HepG2 (cell line): ENCODE results near the gene LYST. TPM values are rescaled to one million over a fixed set of nuclear protein-coding genes. Genes with fewer than 3 reads are reported as not detected.

Experiments used
- ATAC-seq: fragments of 200-7000 bp; cut with Tn5 transposase; 3 replicates; pipeline ENCODE4 v1.9.1; 2020; ENCODE audit warnings: mild to moderate bottlenecking, moderate library complexity
- BruUV-seq: library from RNA; stranded (reverse); fragments of 400-500 nt; replicated peaks from 2 replicates; lab custom pipeline; 2021; lab: Mats Ljungman, UMichigan
- CTCF ChIA-PET: fragments of 300-600 bp; formaldehyde crosslinking; extraction: SDS; loops from one replicate; lab custom pipeline; 2021; ENCODE audit warnings: low total read pairs, inconsistent platforms, low intra/inter-chr PET ratio; lab: Yijun Ruan, JAX
- POLR2A ChIA-PET: fragments of 350-600 bp; sonication (Branson Sonifier 250); formaldehyde crosslinking; loops from one replicate; lab custom pipeline; 2020; ENCODE audit warnings: antibody characterized with exemption, inconsistent platforms; lab: Yijun Ruan, JAX
- DNase-seq: peaks from one replicate; pipeline ENCODE4 v3.0.0-alpha.2; 2015; ENCODE audit warnings: low spot score
- FAIRE-seq: peaks from 3 replicates; lab custom pipeline; 2011; peaks lifted over from hg19 to GRCh38; lab: Jason Lieb, UNC
- H2AFZ ChIP-seq: one replicate; pipeline ENCODE4 v1.6.1; 2011; ENCODE audit warnings: low read length, inconsistent platforms
- H3K27ac ChIP-seq: fragments of 300-600 bp; 3 replicates; pipeline ENCODE4 v1.8.0; 2011; ENCODE audit warnings: mixed run types, mild to moderate bottlenecking, mixed read lengths, low read length, inconsistent platforms; ENCODE audit not compliant: insufficient read depth; ENCODE audit errors: extremely low read length
- H3K27me3 ChIP-seq, 2 experiments: fragments of 200-600 bp in 1 of 2; 2 replicates in 1 of 2; 3 replicates in 1 of 2; pipeline versions ENCODE4 v1.6.0 to v1.8.0; 2011; ENCODE audit warnings: low read length in 2 of 2, mild to moderate bottlenecking in 2 of 2, moderate library complexity in 2 of 2, inconsistent platforms in 1 of 2; ENCODE audit not compliant: insufficient read depth in 2 of 2, control insufficient read depth in 1 of 2
- H3K36me3 ChIP-seq, 2 experiments: fragments of 200-600 bp in 1 of 2; replicated peaks in 1 of 2; 2 replicates in 1 of 2; 3 replicates in 1 of 2; pipeline versions ENCODE4 v1.5.1 to v1.8.0; 2011; ENCODE audit warnings: low read length in 2 of 2, inconsistent platforms in 1 of 2; ENCODE audit not compliant: insufficient read depth in 2 of 2, control insufficient read depth in 1 of 2
- H3K4me1 ChIP-seq: 2 replicates; pipeline ENCODE4 v1.5.1; 2012; ENCODE audit warnings: low read length, inconsistent platforms; ENCODE audit not compliant: insufficient read depth
- H3K4me2 ChIP-seq: 2 replicates; pipeline ENCODE4 v1.6.0; 2011; ENCODE audit warnings: low read depth, low read length, inconsistent platforms
- H3K4me3 ChIP-seq, 3 experiments: fragments of 200-600 bp in 1 of 3; sonication (generic), shearing (Covaris generic) in 1 of 3; replicated peaks in 1 of 3; 2 replicates each; pipeline ENCODE4 v1.5.1; 2011 to 2016; ENCODE audit warnings: low read length in 3 of 3, inconsistent platforms in 2 of 3, low read depth in 2 of 3, mild to moderate bottlenecking in 2 of 3, control low read depth in 1 of 3, mixed read lengths in 1 of 3; ENCODE audit not compliant: insufficient read depth in 1 of 3
- H3K79me2 ChIP-seq: one replicate; pipeline ENCODE4 v1.6.1; 2011; ENCODE audit warnings: low read length, inconsistent platforms; ENCODE audit not compliant: insufficient read depth
- H3K9ac ChIP-seq: 2 replicates; pipeline ENCODE4 v1.6.0; 2011; ENCODE audit warnings: mild to moderate bottlenecking, low read depth, low read length, inconsistent platforms; ENCODE audit not compliant: insufficient read depth
- H3K9me3 ChIP-seq: 2 replicates; pipeline ENCODE4 v1.5.1; 2012; ENCODE audit warnings: mild to moderate bottlenecking, low read length
- H4K20me1 ChIP-seq: 2 replicates; pipeline ENCODE4 v1.6.0; 2011; ENCODE audit warnings: inconsistent platforms, mild to moderate bottlenecking, low read length, moderate library complexity; ENCODE audit not compliant: insufficient read depth
- HNF4A ChIP-seq: sonication (generic); formaldehyde crosslinking; IDR thresholded peaks from 2 replicates; pipeline ENCODE4 v1.4.0; 2020; ENCODE audit warnings: missing genetic modification reagents
- KDM6A ChIP-seq: IDR thresholded peaks from 2 replicates; pipeline ENCODE4 v1.6.1; 2016; ENCODE audit warnings: low read depth
- PBX2 ChIP-seq: IDR thresholded peaks from 2 replicates; pipeline ENCODE4 v1.6.1; 2016; ENCODE audit warnings: control low read depth
- PLRG1 ChIP-seq: fragments of 450-650 bp; conservative IDR thresholded peaks from 2 replicates; pipeline ENCODE4 v1.6.1; 2016
- RARA ChIP-seq: IDR thresholded peaks from 2 replicates; pipeline ENCODE4 v1.6.1; 2016; ENCODE audit warnings: missing genetic modification reagents, missing compliant biosample characterization
- RBM22 ChIP-seq: fragments of 200-400 bp; formaldehyde crosslinking; optimal IDR thresholded peaks from 2 replicates; pipeline ENCODE3; 2017; ENCODE audit warnings: mild to moderate bottlenecking, low read length, moderate library complexity
- SMARCC2 ChIP-seq: fragments of 450-650 bp; IDR thresholded peaks from 2 replicates; pipeline ENCODE4 v1.6.1; 2017; ENCODE audit warnings: antibody characterized with exemption, mild to moderate bottlenecking
- ZBTB26 ChIP-seq: IDR thresholded peaks from 2 replicates; pipeline ENCODE4 v1.6.1; 2016; ENCODE audit warnings: missing compliant biosample characterization, missing genetic modification reagents, borderline replicate concordance
- ZFP91 ChIP-seq: sonication (generic); formaldehyde crosslinking; IDR thresholded peaks from 2 replicates; pipeline ENCODE4 v1.9.0; 2022; ENCODE audit warnings: missing genetic modification reagents, mild to moderate bottlenecking, borderline replicate concordance
- ZNF468 ChIP-seq: sonication (generic); formaldehyde crosslinking; IDR thresholded peaks from 2 replicates; pipeline ENCODE4 v1.8.0; 2022; ENCODE audit warnings: mild to moderate bottlenecking, moderate library complexity, missing genetic modification reagents
- ZNF670 ChIP-seq: sonication (generic); formaldehyde crosslinking; IDR thresholded peaks from 2 replicates; pipeline ENCODE4 v1.8.0; 2022; ENCODE audit warnings: mild to moderate bottlenecking, missing genetic modification reagents, borderline replicate concordance
- ZNF749 ChIP-seq: sonication (generic); formaldehyde crosslinking; IDR thresholded peaks from 2 replicates; pipeline ENCODE4 v1.8.0; 2022; ENCODE audit warnings: mild to moderate bottlenecking, missing genetic modification reagents, moderate library complexity, borderline replicate concordance
- WGBS: methylation state at CpG from one replicate; pipeline ENCODE4 v1.1.6; 2017; ENCODE audit warnings: low lambda C conversion rate; 5-methylcytosine and 5-hydroxymethylcytosine counted together
- in situ Hi-C: cut with HindIII; loops from 2 replicates; pipeline ENCODE4 v1.10.0; 2017; ENCODE audit warnings: low pct_unique_long_range_greater_than_20kb; ENCODE audit not compliant: extremely low pct_ligation_motif_present
- intact Hi-C: fragments of 100-400 bp; cut with micrococcal nuclease; formaldehyde crosslinking; loops from one replicate; pipeline ENCODE4 v1.10.0; 2022; ENCODE audit not compliant: unreplicated experiment
- polyA plus RNA-seq, 8 experiments: library from polyadenylated mRNA; depleted of rRNA in 3 of 8; stranded (reverse) in 7 of 8; unstranded in 1 of 8; fragments of >200 nt; fragmentation: Illumina TruSeq in 4 of 8; extraction: Trizol in 4 of 8; gene quantifications; 2 replicates each; pipeline versions ENCODE4 v1.2.1 to v1.2.3, GENCODE V29; 2011 to 2016; ENCODE audit warnings: low read depth in 4 of 8, missing spikeins in 1 of 8, mixed read lengths in 1 of 8; ENCODE audit not compliant: insufficient read depth in 1 of 8
- total RNA-seq, 5 experiments: library from RNA; depleted of rRNA; stranded (reverse); fragments of >200 nt; fragmentation: Illumina TruSeq; extraction: Trizol; gene quantifications; 2 replicates each; pipeline ENCODE4 v1.2.3, GENCODE V29; 2016; ENCODE audit warnings: low read depth in 1 of 5

Gene LYST
- total and polyA plus RNA-seq, 2 of the 13 experiments (the other 11 are each of a cell fraction or from before 2014, with no cell fraction given) = 0.91 to 2.5 TPM

- in situ Hi-C loops = no loop called here
Measured at GRCh38 chr1:235878082-235878811, 11.5 kb upstream of the LYST start.

More at GRCh38 chr1:235878082-235878811, 11.5 kb upstream of the LYST start:
- Histone ChIP-seq H3K79me2 (no peaks in the 10 kb centered on the region), H3K4me3 (no peak overlapping the region), H3K9ac (no peak overlapping the region), H3K36me3 (no peaks in the 10 kb centered on the region), H3K9me3 (no peaks in the 10 kb centered on the region), H3K4me1 (0 out of 2 replicates have a peak, but pooled peaks cover 8% of the 10 kb centered on the region), H3K4me2 (no peak overlapping the region), H3K27ac (no peak overlapping the region), H2AFZ (no peak overlapping the region), H3K27me3 (no peaks in the 10 kb centered on the region; a peak in 1 of 5 replicates), H4K20me1 (no peaks in the 10 kb centered on the region)
- ATAC-seq = peak; percentile 61
- TF ChIP-seq RBM22 (no peak), PLRG1 (no peak), ZFP91 (no peak), ZNF749 (CRISPR knock-in tag) (no peak), PBX2 (CRISPR knock-in tag) (no peak), ZBTB26 (CRISPR knock-in tag) (no peak), ZNF468 (CRISPR knock-in tag) (no peak), ZNF670 (no peak), RARA (CRISPR knock-in tag) (no peak), KDM6A (CRISPR knock-in tag) (no peak), HNF4A (CRISPR knock-in tag) (no peak), SMARCC2 (no peak)
- no peak for FAIRE-seq
- CTCF ChIA-PET = no interaction called here
- 51% methylated on average over 5 of the region's 6 CpGs for WGBS
- no TSS peak for BruUV-seq
- POLR2A ChIA-PET = no interaction called here
- intact Hi-C loops = no loop called here
- no peak for DNase-seq
